HepG2 (cell line): ENCODE measurements around the gene METTL23. TPM values are rescaled to one million over a fixed set of nuclear protein-coding genes. Genes with fewer than 3 reads are reported as not detected.

ENCODE experiments used
- ESRRA ChIP-seq: sonication (generic); formaldehyde crosslinking; IDR thresholded peaks from 2 replicates; pipeline ENCODE4 v1.5.1; 2020; ENCODE audit warnings: mild to moderate bottlenecking, low read depth, missing genetic modification reagents
- HNF4A ChIP-seq: sonication (generic); formaldehyde crosslinking; IDR thresholded peaks from 2 replicates; pipeline ENCODE4 v1.4.0; 2020; ENCODE audit warnings: missing genetic modification reagents
- KMT2B ChIP-seq: IDR thresholded peaks from 2 replicates; pipeline ENCODE4 v1.6.1; 2016; ENCODE audit warnings: missing genetic modification reagents, missing compliant biosample characterization
- NFE2L1 ChIP-seq: sonication (generic); formaldehyde crosslinking; IDR thresholded peaks from 2 replicates; pipeline ENCODE4 v1.4.0; 2020; ENCODE audit warnings: missing genetic modification reagents, mild to moderate bottlenecking, borderline replicate concordance
- NFKBIZ ChIP-seq: IDR thresholded peaks from 2 replicates; pipeline ENCODE4 v1.6.1; 2018; ENCODE audit warnings: missing genetic modification reagents, missing compliant biosample characterization
- NR3C1 ChIP-seq: sonication (generic); formaldehyde crosslinking; IDR thresholded peaks from 2 replicates; pipeline ENCODE4 v1.4.0; 2020; ENCODE audit warnings: missing genetic modification reagents
- SMYD3 ChIP-seq: sonication (generic); formaldehyde crosslinking; IDR thresholded peaks from 2 replicates; pipeline ENCODE4 v1.8.1; 2023; ENCODE audit warnings: mild to moderate bottlenecking, missing genetic modification reagents
- TOE1 ChIP-seq: sonication (generic); formaldehyde crosslinking; IDR thresholded peaks from 2 replicates; pipeline ENCODE4 v1.4.0; 2020; ENCODE audit warnings: mild to moderate bottlenecking, missing genetic modification reagents
- ZNF24 ChIP-seq: fragments of 450-650 bp; IDR thresholded peaks from 2 replicates; pipeline ENCODE4 v1.6.1; 2017; ENCODE audit warnings: antibody characterized with exemption, mild to moderate bottlenecking
- ZNF572 ChIP-seq: sonication (generic); formaldehyde crosslinking; IDR thresholded peaks from 2 replicates; pipeline ENCODE4 v1.5.1; 2020; ENCODE audit warnings: mild to moderate bottlenecking, missing genetic modification reagents
- polyA plus RNA-seq, 8 experiments: library from polyadenylated mRNA; depleted of rRNA in 3 of 8; stranded (reverse) in 7 of 8; unstranded in 1 of 8; fragments of >200 nt; fragmentation: Illumina TruSeq in 4 of 8; extraction: Trizol in 4 of 8; gene quantifications; 2 replicates each; pipeline versions ENCODE4 v1.2.1 to v1.2.3, GENCODE V29; 2011 to 2016; ENCODE audit warnings: low read depth in 4 of 8, missing spikeins in 1 of 8, mixed read lengths in 1 of 8; ENCODE audit not compliant: insufficient read depth in 1 of 8
- total RNA-seq, 5 experiments: library from RNA; depleted of rRNA; stranded (reverse); fragments of >200 nt; fragmentation: Illumina TruSeq; extraction: Trizol; gene quantifications; 2 replicates each; pipeline ENCODE4 v1.2.3, GENCODE V29; 2016; ENCODE audit warnings: low read depth in 1 of 5
- TF ChIP-seq, protein P1 (sequence below): sonication (generic); formaldehyde crosslinking; IDR thresholded peaks from 2 replicates; pipeline ENCODE4 v1.4.0; 2020; ENCODE audit warnings: missing genetic modification reagents
- TF ChIP-seq, protein P2 (sequence below): sonication (generic); formaldehyde crosslinking; IDR thresholded peaks from 2 replicates; pipeline ENCODE4 v1.5.0; 2020; ENCODE audit warnings: mild to moderate bottlenecking, missing genetic modification reagents, borderline replicate concordance
- TF ChIP-seq, protein P3 (sequence below): sonication (generic); formaldehyde crosslinking; IDR thresholded peaks from 2 replicates; pipeline ENCODE4 v1.5.1; 2020; ENCODE audit warnings: mild to moderate bottlenecking, missing genetic modification reagents, borderline replicate concordance

The METTL23 gene
- total and polyA plus RNA-seq, 2 of the 13 experiments (the other 11 are each of a cell fraction or from before 2014, with no cell fraction given), result 39.9 to 104 TPM

DNA sequence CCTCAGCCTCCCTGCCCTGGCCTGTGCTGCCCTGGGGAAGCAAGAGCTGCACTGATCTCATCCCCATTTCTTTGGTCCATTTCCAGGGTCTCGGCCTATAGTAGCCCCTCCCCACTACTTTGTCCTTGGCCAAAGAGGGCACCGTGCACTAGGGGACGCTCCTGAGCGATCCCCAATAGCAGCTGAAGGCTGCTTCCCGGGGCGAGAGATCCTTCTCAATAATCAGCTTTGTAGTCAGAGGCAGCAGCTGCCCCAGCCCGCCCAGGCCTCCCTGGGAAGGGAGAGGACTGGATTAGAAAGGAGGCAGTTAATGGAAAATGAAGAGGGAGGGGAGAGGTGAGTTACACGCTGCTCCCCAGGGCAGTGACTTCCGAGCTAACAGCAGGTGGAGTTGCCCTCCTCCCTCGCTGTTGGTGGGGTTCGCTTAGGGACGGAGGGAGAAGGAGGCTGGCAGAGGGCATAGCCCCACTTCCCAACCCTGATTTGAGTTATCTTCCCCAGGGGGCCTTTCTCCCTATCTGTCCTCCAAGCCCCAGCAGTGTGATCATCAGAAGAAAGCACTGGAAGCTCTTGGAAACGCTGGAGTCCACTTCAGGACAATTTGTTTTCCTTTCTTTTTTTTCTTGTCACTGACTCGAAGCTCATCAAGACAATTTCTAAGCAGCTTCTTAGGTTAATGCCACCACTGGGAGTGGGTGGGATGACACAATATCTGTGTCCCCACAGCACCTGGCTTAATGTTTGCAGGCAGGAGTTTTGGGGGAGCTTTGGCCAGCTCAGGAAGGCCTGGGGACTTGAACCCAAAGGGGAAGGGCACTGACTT lies 18.4 kb upstream of the METTL23 start (continued):
- TF ChIP-seq, protein P1, sequence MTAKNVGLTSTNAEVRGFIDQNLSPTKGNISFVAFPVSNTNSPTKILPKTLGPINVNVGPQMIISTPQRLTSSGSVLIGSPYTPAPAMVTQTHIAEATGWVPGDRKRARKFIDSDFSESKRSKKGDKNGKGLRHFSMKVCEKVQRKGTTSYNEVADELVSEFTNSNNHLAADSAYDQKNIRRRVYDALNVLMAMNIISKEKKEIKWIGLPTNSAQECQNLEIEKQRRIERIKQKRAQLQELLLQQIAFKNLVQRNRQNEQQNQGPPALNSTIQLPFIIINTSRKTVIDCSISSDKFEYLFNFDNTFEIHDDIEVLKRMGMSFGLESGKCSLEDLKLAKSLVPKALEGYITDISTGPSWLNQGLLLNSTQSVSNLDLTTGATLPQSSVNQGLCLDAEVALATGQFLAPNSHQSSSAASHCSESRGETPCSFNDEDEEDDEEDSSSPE, result no peak
- TF ChIP-seq ESRRA (CRISPR knock-in tag), result no peak
- no peak for TF ChIP-seq NFE2L1 (CRISPR knock-in tag)
- TF ChIP-seq SMYD3 (CRISPR knock-in tag), result no peak
- no peak for TF ChIP-seq TOE1 (CRISPR knock-in tag)
- no peak for TF ChIP-seq NR3C1 (CRISPR knock-in tag)
- TF ChIP-seq ZNF24, result no peak
- TF ChIP-seq NFKBIZ (CRISPR knock-in tag), result no peak
- TF ChIP-seq, protein P2, sequence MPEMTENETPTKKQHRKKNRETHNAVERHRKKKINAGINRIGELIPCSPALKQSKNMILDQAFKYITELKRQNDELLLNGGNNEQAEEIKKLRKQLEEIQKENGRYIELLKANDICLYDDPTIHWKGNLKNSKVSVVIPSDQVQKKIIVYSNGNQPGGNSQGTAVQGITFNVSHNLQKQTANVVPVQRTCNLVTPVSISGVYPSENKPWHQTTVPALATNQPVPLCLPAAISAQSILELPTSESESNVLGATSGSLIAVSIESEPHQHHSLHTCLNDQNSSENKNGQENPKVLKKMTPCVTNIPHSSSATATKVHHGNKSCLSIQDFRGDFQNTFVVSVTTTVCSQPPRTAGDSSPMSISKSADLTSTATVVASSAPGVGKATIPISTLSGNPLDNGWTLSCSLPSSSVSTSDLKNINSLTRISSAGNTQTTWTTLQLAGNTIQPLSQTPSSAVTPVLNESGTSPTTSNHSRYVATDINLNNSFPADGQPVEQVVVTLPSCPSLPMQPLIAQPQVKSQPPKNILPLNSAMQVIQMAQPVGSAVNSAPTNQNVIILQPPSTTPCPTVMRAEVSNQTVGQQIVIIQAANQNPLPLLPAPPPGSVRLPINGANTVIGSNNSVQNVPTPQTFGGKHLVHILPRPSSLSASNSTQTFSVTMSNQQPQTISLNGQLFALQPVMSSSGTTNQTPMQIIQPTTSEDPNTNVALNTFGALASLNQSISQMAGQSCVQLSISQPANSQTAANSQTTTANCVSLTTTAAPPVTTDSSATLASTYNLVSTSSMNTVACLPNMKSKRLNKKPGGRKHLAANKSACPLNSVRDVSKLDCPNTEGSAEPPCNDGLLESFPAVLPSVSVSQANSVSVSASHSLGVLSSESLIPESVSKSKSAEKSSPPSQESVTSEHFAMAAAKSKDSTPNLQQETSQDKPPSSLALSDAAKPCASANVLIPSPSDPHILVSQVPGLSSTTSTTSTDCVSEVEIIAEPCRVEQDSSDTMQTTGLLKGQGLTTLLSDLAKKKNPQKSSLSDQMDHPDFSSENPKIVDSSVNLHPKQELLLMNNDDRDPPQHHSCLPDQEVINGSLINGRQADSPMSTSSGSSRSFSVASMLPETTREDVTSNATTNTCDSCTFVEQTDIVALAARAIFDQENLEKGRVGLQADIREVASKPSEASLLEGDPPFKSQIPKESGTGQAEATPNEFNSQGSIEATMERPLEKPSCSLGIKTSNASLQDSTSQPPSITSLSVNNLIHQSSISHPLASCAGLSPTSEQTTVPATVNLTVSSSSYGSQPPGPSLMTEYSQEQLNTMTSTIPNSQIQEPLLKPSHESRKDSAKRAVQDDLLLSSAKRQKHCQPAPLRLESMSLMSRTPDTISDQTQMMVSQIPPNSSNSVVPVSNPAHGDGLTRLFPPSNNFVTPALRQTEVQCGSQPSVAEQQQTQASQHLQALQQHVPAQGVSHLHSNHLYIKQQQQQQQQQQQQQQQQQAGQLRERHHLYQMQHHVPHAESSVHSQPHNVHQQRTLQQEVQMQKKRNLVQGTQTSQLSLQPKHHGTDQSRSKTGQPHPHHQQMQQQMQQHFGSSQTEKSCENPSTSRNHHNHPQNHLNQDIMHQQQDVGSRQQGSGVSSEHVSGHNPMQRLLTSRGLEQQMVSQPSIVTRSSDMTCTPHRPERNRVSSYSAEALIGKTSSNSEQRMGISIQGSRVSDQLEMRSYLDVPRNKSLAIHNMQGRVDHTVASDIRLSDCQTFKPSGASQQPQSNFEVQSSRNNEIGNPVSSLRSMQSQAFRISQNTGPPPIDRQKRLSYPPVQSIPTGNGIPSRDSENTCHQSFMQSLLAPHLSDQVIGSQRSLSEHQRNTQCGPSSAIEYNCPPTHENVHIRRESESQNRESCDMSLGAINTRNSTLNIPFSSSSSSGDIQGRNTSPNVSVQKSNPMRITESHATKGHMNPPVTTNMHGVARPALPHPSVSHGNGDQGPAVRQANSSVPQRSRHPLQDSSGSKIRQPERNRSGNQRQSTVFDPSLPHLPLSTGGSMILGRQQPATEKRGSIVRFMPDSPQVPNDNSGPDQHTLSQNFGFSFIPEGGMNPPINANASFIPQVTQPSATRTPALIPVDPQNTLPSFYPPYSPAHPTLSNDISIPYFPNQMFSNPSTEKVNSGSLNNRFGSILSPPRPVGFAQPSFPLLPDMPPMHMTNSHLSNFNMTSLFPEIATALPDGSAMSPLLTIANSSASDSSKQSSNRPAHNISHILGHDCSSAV (CRISPR knock-in tag), result no peak
- TF ChIP-seq ZNF572 (CRISPR knock-in tag), result peak; percentile 78; the same call in 1 of the 2 replicates
- TF ChIP-seq KMT2B (CRISPR knock-in tag), result no peak
- TF ChIP-seq, protein P3, sequence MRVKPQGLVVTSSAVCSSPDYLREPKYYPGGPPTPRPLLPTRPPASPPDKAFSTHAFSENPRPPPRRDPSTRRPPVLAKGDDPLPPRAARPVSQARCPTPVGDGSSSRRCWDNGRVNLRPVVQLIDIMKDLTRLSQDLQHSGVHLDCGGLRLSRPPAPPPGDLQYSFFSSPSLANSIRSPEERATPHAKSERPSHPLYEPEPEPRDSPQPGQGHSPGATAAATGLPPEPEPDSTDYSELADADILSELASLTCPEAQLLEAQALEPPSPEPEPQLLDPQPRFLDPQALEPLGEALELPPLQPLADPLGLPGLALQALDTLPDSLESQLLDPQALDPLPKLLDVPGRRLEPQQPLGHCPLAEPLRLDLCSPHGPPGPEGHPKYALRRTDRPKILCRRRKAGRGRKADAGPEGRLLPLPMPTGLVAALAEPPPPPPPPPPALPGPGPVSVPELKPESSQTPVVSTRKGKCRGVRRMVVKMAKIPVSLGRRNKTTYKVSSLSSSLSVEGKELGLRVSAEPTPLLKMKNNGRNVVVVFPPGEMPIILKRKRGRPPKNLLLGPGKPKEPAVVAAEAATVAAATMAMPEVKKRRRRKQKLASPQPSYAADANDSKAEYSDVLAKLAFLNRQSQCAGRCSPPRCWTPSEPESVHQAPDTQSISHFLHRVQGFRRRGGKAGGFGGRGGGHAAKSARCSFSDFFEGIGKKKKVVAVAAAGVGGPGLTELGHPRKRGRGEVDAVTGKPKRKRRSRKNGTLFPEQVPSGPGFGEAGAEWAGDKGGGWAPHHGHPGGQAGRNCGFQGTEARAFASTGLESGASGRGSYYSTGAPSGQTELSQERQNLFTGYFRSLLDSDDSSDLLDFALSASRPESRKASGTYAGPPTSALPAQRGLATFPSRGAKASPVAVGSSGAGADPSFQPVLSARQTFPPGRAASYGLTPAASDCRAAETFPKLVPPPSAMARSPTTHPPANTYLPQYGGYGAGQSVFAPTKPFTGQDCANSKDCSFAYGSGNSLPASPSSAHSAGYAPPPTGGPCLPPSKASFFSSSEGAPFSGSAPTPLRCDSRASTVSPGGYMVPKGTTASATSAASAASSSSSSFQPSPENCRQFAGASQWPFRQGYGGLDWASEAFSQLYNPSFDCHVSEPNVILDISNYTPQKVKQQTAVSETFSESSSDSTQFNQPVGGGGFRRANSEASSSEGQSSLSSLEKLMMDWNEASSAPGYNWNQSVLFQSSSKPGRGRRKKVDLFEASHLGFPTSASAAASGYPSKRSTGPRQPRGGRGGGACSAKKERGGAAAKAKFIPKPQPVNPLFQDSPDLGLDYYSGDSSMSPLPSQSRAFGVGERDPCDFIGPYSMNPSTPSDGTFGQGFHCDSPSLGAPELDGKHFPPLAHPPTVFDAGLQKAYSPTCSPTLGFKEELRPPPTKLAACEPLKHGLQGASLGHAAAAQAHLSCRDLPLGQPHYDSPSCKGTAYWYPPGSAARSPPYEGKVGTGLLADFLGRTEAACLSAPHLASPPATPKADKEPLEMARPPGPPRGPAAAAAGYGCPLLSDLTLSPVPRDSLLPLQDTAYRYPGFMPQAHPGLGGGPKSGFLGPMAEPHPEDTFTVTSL (CRISPR knock-in tag), result no peak
- no peak for TF ChIP-seq HNF4A
